ENCODE data around the gene ZSWIM5.
"Not testable (repeated sequence)": the region's sequence is repeated elsewhere in the genome, so short reads cannot be mapped to it uniquely, and the experiment has no call there.

Gene ZSWIM5

GRCh38 chr1:45076959-45077358, 129.4 kb downstream of the ZSWIM5 start:
- DNase-seq: not testable (repeated sequence)

- DNase-seq: no peak
These were observed 134.8 kb downstream of the ZSWIM5 start for GRCh38 chr1:45071567-45071966.

- no peak for DNase-seq
These were observed 138.6 kb downstream of the ZSWIM5 start for GRCh38 chr1:45067806-45068205.

- DNase-seq: no peak
These were observed 141.3 kb downstream of the ZSWIM5 start for GRCh38 chr1:45065083-45065482.

GRCh38 chr1:45062463-45062862, 143.9 kb downstream of the ZSWIM5 start:
- DNase-seq: not testable (repeated sequence)

- DNase-seq: no peak
These were observed 146.6 kb downstream of the ZSWIM5 start for GRCh38 chr1:45059829-45060228.

GRCh38 chr1:45057542-45057941, 148.9 kb downstream of the ZSWIM5 start:
- no peak for DNase-seq

- DNase-seq: no peak
These were observed 155.2 kb downstream of the ZSWIM5 start for GRCh38 chr1:45051005-45051772.

GRCh38 chr1:45047032-45047431, 159.4 kb downstream of the ZSWIM5 start:
- no peak for DNase-seq

- DNase-seq: no peak
These were observed 161.5 kb downstream of the ZSWIM5 start for GRCh38 chr1:45044916-45045315.

- DNase-seq: no peak
These were observed 163.3 kb downstream of the ZSWIM5 start for GRCh38 chr1:45043094-45043493.

GRCh38 chr1:45040297-45040696, 166.1 kb downstream of the ZSWIM5 start:
- no peak for DNase-seq

GRCh38 chr1:45038661-45039364, 167.6 kb downstream of the ZSWIM5 start:
- DNase-seq: no peak

- no peak for DNase-seq
These were observed 168.2 kb downstream of the ZSWIM5 start for GRCh38 chr1:45038240-45038639.

GRCh38 chr1:45037456-45037855, 168.9 kb downstream of the ZSWIM5 start:
- no peak for DNase-seq

GRCh38 chr1:45035631-45036301, 170.6 kb downstream of the ZSWIM5 start:
- no peak for DNase-seq

- DNase-seq: no peak
These were observed 173.0 kb downstream of the ZSWIM5 start for GRCh38 chr1:45033356-45033755.

- DNase-seq: no peak
These were observed 173.6 kb downstream of the ZSWIM5 start for GRCh38 chr1:45032837-45033236.

- DNase-seq: no peak
These were observed 180.0 kb downstream of the ZSWIM5 start for GRCh38 chr1:45026446-45026845.

GRCh38 chr1:45023663-45024062, 182.7 kb downstream of the ZSWIM5 start:
- DNase-seq: no peak

- no peak for DNase-seq
These were observed 187.7 kb downstream of the ZSWIM5 start for GRCh38 chr1:45018599-45019230.

GRCh38 chr1:45016767-45017166, 189.6 kb downstream of the ZSWIM5 start:
- DNase-seq: no peak

GRCh38 chr1:45016090-45016697, 190.2 kb downstream of the ZSWIM5 start:
- no peak for DNase-seq

Data from NCI-H1048 (cell line).